GM18526 (cell line): ENCODE data around the gene RIMBP3B.
"Not testable (repeated sequence)": the region's sequence is repeated elsewhere in the genome, so short reads cannot be mapped to it uniquely, and the experiment has no call there.

Source experiments
- POLR2A ChIP-seq: IDR thresholded peaks from 3 replicates; pipeline ENCODE4 v1.6.1; 2011; ENCODE audit not compliant: insufficient read length; ENCODE audit errors: extremely low read depth

The RIMBP3B gene

GRCh38 chr22:21383701-21384467, at the start of gene RIMBP3B:
TSS of gene RIMBP3B (plus strand) at chr22:21383751. CDS start at chr22:21383859, 108 bp downstream.
- TF ChIP-seq POLR2A, result not testable (repeated sequence)

GRCh38 chr22:21417227-21417746, 33.7 kb downstream of the RIMBP3B start, which contains the start of gene HIC2:
TSS of gene HIC2 (plus strand) at chr22:21417371. CDS start at chr22:21442832, 25,461 bp downstream.
- not testable (repeated sequence) for TF ChIP-seq POLR2A
